ENCODE measurements around the gene NRP2. TPM values are rescaled to one million over a fixed set of nuclear protein-coding genes. Genes with fewer than 3 reads are reported as not detected.
A peak's percentile ranks its signal among the peaks of the same experiment; 100 is the strongest.

NRP2 gene
- total and polyA plus RNA-seq, 9 donors, result 47.9 to 143 (median 106) TPM

GRCh38 chr2:205704127-205704741, 21.9 kb downstream of the NRP2 start:
- Histone ChIP-seq H3K27ac (peak overlapping the region; percentile 59 to 74), H3K27me3 (no peaks in the 10 kb centered on the region), H3K9me3 (no peaks in the 10 kb centered on the region), H3K36me3 (no peaks in the 10 kb centered on the region), H3K4me1 (ENCODE audit: insufficient read depth) (peaks cover 56% of the 10 kb centered on the region), H3K4me3 (no peak overlapping the region)
- 10 to 30% (median 18%) methylated on average over 9 of the region's 9 CpGs for WGBS, 3 donors
- DNase-seq, result peak in 4 of 5 donors; percentile 54 to 70 (median 58)
- intact Hi-C loops (cut with DNase I), result no loop called here
- no peak for TF ChIP-seq EP300 (IDR thresholded peaks at IDR 0.05)

DNA sequence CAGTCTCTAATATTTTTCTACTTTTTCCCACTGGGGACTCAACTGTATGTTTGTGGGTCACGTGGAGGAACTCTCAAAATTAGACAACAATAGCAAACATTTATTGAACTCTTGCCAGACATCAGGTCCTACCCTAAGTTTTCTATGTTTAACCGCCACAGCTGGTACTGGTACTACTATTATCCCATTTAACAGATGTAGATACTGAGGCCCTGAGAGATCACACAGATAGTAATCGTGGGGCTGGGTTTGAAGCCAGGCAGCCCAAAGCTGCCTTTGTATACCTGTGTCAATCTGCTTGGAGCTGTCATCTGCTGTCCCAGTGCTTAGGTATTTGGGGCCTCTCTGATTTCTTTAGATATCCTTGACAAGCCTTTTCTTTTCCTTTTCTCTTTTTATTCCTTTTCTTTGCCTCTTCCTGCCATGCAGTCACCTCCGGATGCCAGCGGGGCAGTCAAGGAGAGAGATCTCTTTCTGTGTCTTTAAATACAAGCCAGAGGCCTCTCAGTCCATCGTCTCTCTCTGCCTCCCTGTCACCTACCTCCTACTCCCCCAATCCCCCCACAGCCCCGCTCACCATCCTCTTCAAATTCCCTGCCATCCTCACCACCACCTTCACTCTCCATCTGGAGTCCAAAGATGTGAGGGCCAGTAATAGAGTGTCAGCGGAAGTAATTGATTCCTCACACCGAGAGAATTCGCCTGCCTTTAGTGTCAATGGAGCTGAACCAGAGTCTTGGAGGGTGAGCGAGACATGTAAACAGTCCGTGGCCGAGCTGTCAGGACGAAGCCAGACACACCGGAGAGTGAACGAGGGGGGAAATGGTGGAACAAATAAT, 23.4 kb downstream of the NRP2 start:
- Histone ChIP-seq H3K9me3 (no peaks in the 10 kb centered on the region), H3K27ac (peak overlapping the region; percentile 51 to 74), H3K4me1 (ENCODE audit: insufficient read depth) (peaks cover 49% of the 10 kb centered on the region), H3K27me3 (no peaks in the 10 kb centered on the region), H3K4me3 (no peak overlapping the region), H3K36me3 (no peaks in the 10 kb centered on the region)
- no peak for TF ChIP-seq POLR2A (IDR thresholded peaks at IDR 0.05)
- TF ChIP-seq CTCF (IDR thresholded peaks at IDR 0.05), result no peak
- no peak for TF ChIP-seq EP300 (IDR thresholded peaks at IDR 0.05)
- no peak for DNase-seq
- intact Hi-C loops (cut with DNase I), result no loop called here
- 54 to 70% (median 59%) methylated on average over 16 of the region's 16 CpGs for WGBS, 3 donors

GRCh38 chr2:205706769-205707381, 24.6 kb downstream of the NRP2 start:
- H3K9me3 ChIP-seq, result no peaks in the 10 kb centered on the region
- H3K36me3 ChIP-seq, result no peaks in the 10 kb centered on the region
- H3K27me3 ChIP-seq, result no peaks in the 10 kb centered on the region
- TF ChIP-seq POLR2A (IDR thresholded peaks at IDR 0.05) (no peak), CTCF (IDR thresholded peaks at IDR 0.05) (no peak), EP300 (IDR thresholded peaks at IDR 0.05) (no peak)
- intact Hi-C loops (cut with DNase I), result no loop called here
- peak; percentile 73 to 79 (median 75) for DNase-seq
- H3K27ac ChIP-seq, result peak overlapping the region; percentile 51 to 74
- no peak overlapping the region for H3K4me3 ChIP-seq
- H3K4me1 ChIP-seq (ENCODE audit: insufficient read depth), result peaks cover 46% of the 10 kb centered on the region
- 17 to 30% (median 18%) methylated on average over 10 of the region's 10 CpGs for WGBS, 3 donors

- peaks cover 44% of the 10 kb centered on the region for H3K4me1 ChIP-seq (ENCODE audit: insufficient read depth)
- TF ChIP-seq EP300 (IDR thresholded peaks at IDR 0.05), result no peak
- TF ChIP-seq CTCF (IDR thresholded peaks at IDR 0.05), result no peak
- TF ChIP-seq POLR2A (IDR thresholded peaks at IDR 0.05), result no peak
- 4 to 18% (median 14%) methylated on average over 11 of the region's 11 CpGs for WGBS, 3 donors
- intact Hi-C loops (cut with DNase I), result no loop called here
- H3K27me3 ChIP-seq, result no peaks in the 10 kb centered on the region
- H3K27ac ChIP-seq, result peak overlapping the region; percentile 32 to 74
- peak; percentile 65 to 82 (median 80) for DNase-seq
- no peak overlapping the region for H3K4me3 ChIP-seq
- H3K9me3 ChIP-seq, result no peaks in the 10 kb centered on the region
- no peaks in the 10 kb centered on the region for H3K36me3 ChIP-seq
These were observed 25.9 kb downstream of the NRP2 start for GRCh38 chr2:205708231-205708631.

All from ovary (tissue), 9 donors.